Umbilical cord (tissue), 2 donors: ENCODE measurements around the gene CBX4. TPM values are rescaled to one million over a fixed set of nuclear protein-coding genes. Genes with fewer than 3 reads are reported as not detected.
A peak's percentile ranks its signal among the peaks of the same experiment; 100 is the strongest.
"Not testable (repeated sequence)": the region's sequence is repeated elsewhere in the genome, so short reads cannot be mapped to it uniquely, and the experiment has no call there.

Experiments
- DNase-seq: peaks from one replicate; pipeline ENCODE4 v3.0.0-alpha.2; 2015; ENCODE audit warnings: low spot score
- total RNA-seq: library from RNA; depleted of rRNA; stranded (reverse); fragments of >200 nt; gene quantifications from one replicate; pipeline ENCODE4 v1.2.3, GENCODE V29; 2014; ENCODE audit warnings: low replicate concordance; ENCODE audit not compliant: insufficient read depth

The CBX4 gene
- total RNA-seq, 1 donor from 2014 or later = 7.2 TPM

- peak; percentile 64 for DNase-seq
Observed at GRCh38 chr17:79861413-79862216, 22.4 kb upstream of the CBX4 start.

GRCh38 chr17:79859676-79860615 lies 20.7 kb upstream of the CBX4 start:
- DNase-seq = no peak

GRCh38 chr17:79857095-79857494 lies 17.9 kb upstream of the CBX4 start:
- DNase-seq = peak; percentile 66

- no peak for DNase-seq
Observed at GRCh38 chr17:79855331-79856124, 16.3 kb upstream of the CBX4 start.

- DNase-seq = no peak
Observed at GRCh38 chr17:79854080-79855060, 15.1 kb upstream of the CBX4 start.

GRCh38 chr17:79853168-79853567 lies 13.9 kb upstream of the CBX4 start:
- not testable (repeated sequence) for DNase-seq

GRCh38 chr17:79852748-79853147 lies 13.5 kb upstream of the CBX4 start:
- DNase-seq = peak; percentile 40

- peak; percentile 34 for DNase-seq
Observed at GRCh38 chr17:79851461-79851817, 12.2 kb upstream of the CBX4 start.

GRCh38 chr17:79850571-79851460 lies 11.6 kb upstream of the CBX4 start:
- DNase-seq = no peak

GRCh38 chr17:79849953-79850352 lies 10.7 kb upstream of the CBX4 start:
- peak; percentile 32 for DNase-seq

- DNase-seq = no peak
Observed at GRCh38 chr17:79848370-79848766, 9.1 kb upstream of the CBX4 start.

GRCh38 chr17:79847698-79848369 lies 8.6 kb upstream of the CBX4 start:
- DNase-seq = no peak

GRCh38 chr17:79845601-79845949 lies 6.3 kb upstream of the CBX4 start:
- peak; percentile 87 for DNase-seq

GRCh38 chr17:79844869-79845600 lies 5.8 kb upstream of the CBX4 start:
- no peak for DNase-seq

- peak; percentile 78 for DNase-seq
Observed at GRCh38 chr17:79843816-79844800, 4.9 kb upstream of the CBX4 start.

GRCh38 chr17:79843474-79843815 lies 4.2 kb upstream of the CBX4 start:
- DNase-seq = peak; percentile 24
